Keratinocyte (primary cell): Measurements from ENCODE around the gene BORA. TPM values are rescaled to one million over a fixed set of nuclear protein-coding genes. Genes with fewer than 3 reads are reported as not detected.

Source experiments
- DNase-seq: peaks from one replicate; pipeline ENCODE4 v3.0.0-alpha.2; 2011; ENCODE audit warnings: low read depth, missing footprints, low spot score
- FAIRE-seq: peaks from 2 replicates; lab custom pipeline; 2011; peaks lifted over from hg19 to GRCh38; lab: Jason Lieb, UNC
- H2AFZ ChIP-seq: 2 replicates; pipeline ENCODE4 v1.6.0; 2012; ENCODE audit warnings: low read length, control low read depth, inconsistent platforms; ENCODE audit not compliant: control insufficient read depth
- H3K27ac ChIP-seq: 2 replicates; pipeline ENCODE4 v1.5.1; 2011; ENCODE audit warnings: low read length; ENCODE audit not compliant: control insufficient read depth, insufficient read depth
- H3K27me3 ChIP-seq: 3 replicates; pipeline ENCODE4 v1.6.0; 2011; ENCODE audit warnings: low read length; ENCODE audit not compliant: control insufficient read depth, insufficient read depth; ENCODE audit errors: extremely low read depth
- H3K36me3 ChIP-seq, 2 experiments: 2 replicates in 1 of 2; 3 replicates in 1 of 2; pipeline ENCODE4 v1.5.1; 2011; ENCODE audit warnings: low read length in 2 of 2, mild to moderate bottlenecking in 1 of 2; ENCODE audit not compliant: control insufficient read depth in 2 of 2, insufficient read depth in 2 of 2; ENCODE audit errors: extremely low read depth in 1 of 2
- H3K4me1 ChIP-seq: 3 replicates; pipeline ENCODE4 v1.5.1; 2011; ENCODE audit warnings: low read length; ENCODE audit not compliant: control insufficient read depth, insufficient read depth; ENCODE audit errors: extremely low read depth
- H3K4me2 ChIP-seq: 3 replicates; pipeline ENCODE4 v1.6.0; 2011; ENCODE audit warnings: low read depth, low read length; ENCODE audit not compliant: control insufficient read depth, insufficient read depth; ENCODE audit errors: extremely low read depth
- H3K4me3 ChIP-seq, 3 experiments: fragments of 200-600 bp in 1 of 3; sonication (generic) in 1 of 3; 2 replicates in 2 of 3; 3 replicates in 1 of 3; pipeline ENCODE4 v1.5.1; 2011 to 2016; ENCODE audit warnings: low read length in 3 of 3, mild to moderate bottlenecking in 3 of 3, control low read depth in 2 of 3, inconsistent platforms in 1 of 3, low read depth in 1 of 3, mixed read lengths in 1 of 3, mixed run types in 1 of 3, moderate library complexity in 1 of 3; ENCODE audit not compliant: control insufficient read depth in 2 of 3, insufficient read depth in 2 of 3; ENCODE audit errors: extremely low read depth in 1 of 3
- H3K79me2 ChIP-seq: 2 replicates; pipeline ENCODE4 v1.6.0; 2012; ENCODE audit warnings: low read length; ENCODE audit not compliant: control insufficient read depth, insufficient read depth
- H3K9ac ChIP-seq: 3 replicates; pipeline ENCODE4 v1.6.0; 2011; ENCODE audit warnings: low read length; ENCODE audit not compliant: control insufficient read depth, insufficient read depth; ENCODE audit errors: extremely low read depth
- H3K9me1 ChIP-seq: 3 replicates; pipeline ENCODE4 v1.6.0; 2011; ENCODE audit warnings: low read length; ENCODE audit not compliant: control insufficient read depth, insufficient read depth; ENCODE audit errors: extremely low read depth
- H3K9me3 ChIP-seq: 2 replicates; pipeline ENCODE4 v1.5.1; 2012; ENCODE audit warnings: low read depth, low read length; ENCODE audit not compliant: control insufficient read depth
- H4K20me1 ChIP-seq: 3 replicates; pipeline ENCODE4 v1.6.0; 2011; ENCODE audit warnings: low read length; ENCODE audit not compliant: control insufficient read depth, insufficient read depth; ENCODE audit errors: extremely low read depth
- CTCF ChIP-seq, 3 experiments: IDR thresholded peaks in 1 of 3; conservative IDR thresholded peaks in 1 of 3; optimal IDR thresholded peaks in 1 of 3; 2 replicates in 2 of 3; 3 replicates in 1 of 3; pipeline versions ENCODE3 to v1.5.1; 2011; ENCODE audit warnings: low read length in 3 of 3, mild to moderate bottlenecking in 3 of 3, moderate library complexity in 2 of 3, control low read depth in 1 of 3, inconsistent platforms in 1 of 3; ENCODE audit not compliant: insufficient read depth in 2 of 3; ENCODE audit errors: extremely low read depth in 1 of 3
- EZH2 ChIP-seq: IDR thresholded peaks from one replicate; pipeline ENCODE4 v1.6.1; 2012; ENCODE audit warnings: inconsistent platforms, mild to moderate bottlenecking, low read length, moderate library complexity
- dilution Hi-C: fragments of 300-500 bp; cut with MboI; formaldehyde crosslinking; loops from one replicate; pipeline ENCODE4 v1.7.0; 2020; ENCODE audit warnings: low sequenced_read_pairs; ENCODE audit not compliant: extremely low pct_ligation_motif_present
- polyA plus RNA-seq, 5 experiments: library from polyadenylated mRNA; depleted of rRNA in 3 of 5; stranded (reverse) in 3 of 5; stranded (forward) in 1 of 5; unstranded in 1 of 5; fragments of >200 nt; gene quantifications; 1 replicate in 1 of 5; 2 replicates in 3 of 5; 3 replicates in 1 of 5; pipeline versions ENCODE4 v1.2.1 to v1.2.3, GENCODE V29; 2011 to 2012; ENCODE audit warnings: missing spikeins in 2 of 5, low read depth in 1 of 5, low replicate concordance in 1 of 5

BORA gene
- polyA plus RNA-seq, 1 donor (not counting 4 experiments of a cell fraction or from before 2014, with no cell fraction given) = 8.3 TPM

- no peaks in the 10 kb centered on the region for H4K20me1 ChIP-seq
- no peak overlapping the region for H2AFZ ChIP-seq
- no peaks in the 10 kb centered on the region for H3K79me2 ChIP-seq
- no peak for FAIRE-seq
- dilution Hi-C loops = no loop called here
- H3K9me1 ChIP-seq = no peaks in the 10 kb centered on the region
- peaks cover 18 to 24% of the 10 kb centered on the region in 2 experiments for H3K36me3 ChIP-seq
- TF ChIP-seq CTCF (optimal IDR thresholded peaks at IDR 0.05 in 1 of 3, IDR thresholded peaks at IDR 0.05 in 1 of 3, conservative IDR thresholded peaks at IDR 0.05 in 1 of 3; ENCODE audit: extremely low read depth in 1 of 3, insufficient read depth in 2 of 3, low read length in 3 of 3) (no peak), EZH2 (no peak)
- no peaks in the 10 kb centered on the region for H3K4me1 ChIP-seq
- H3K4me3 ChIP-seq = no peak overlapping the region
- no peak for DNase-seq
- no peak overlapping the region for H3K27ac ChIP-seq
- no peaks in the 10 kb centered on the region for H3K9me3 ChIP-seq
- no peak overlapping the region for H3K9ac ChIP-seq
- H3K27me3 ChIP-seq = no peaks in the 10 kb centered on the region
- no peak overlapping the region for H3K4me2 ChIP-seq
Measured at GRCh38 chr13:72763411-72763810, 35.7 kb downstream of the BORA start.

GRCh38 chr13:72774019-72774418 is 46.3 kb downstream of the BORA start:
- TF ChIP-seq EZH2 (no peak), CTCF (optimal IDR thresholded peaks at IDR 0.05 in 1 of 3, IDR thresholded peaks at IDR 0.05 in 1 of 3, conservative IDR thresholded peaks at IDR 0.05 in 1 of 3; ENCODE audit: extremely low read depth in 1 of 3, insufficient read depth in 2 of 3, low read length in 3 of 3) (no peak)
- peak; percentile 35 for DNase-seq
- Histone ChIP-seq H3K4me1 (peaks cover 5% of the 10 kb centered on the region), H3K4me2 (no peak overlapping the region), H3K36me3 (peaks cover 20 to 51% of the 10 kb centered on the region in 2 experiments), H4K20me1 (no peaks in the 10 kb centered on the region), H3K9me3 (no peaks in the 10 kb centered on the region), H3K9me1 (no peaks in the 10 kb centered on the region), H3K79me2 (peaks cover 23% of the 10 kb centered on the region), H3K4me3 (no peak overlapping the region), H3K27me3 (no peaks in the 10 kb centered on the region), H3K9ac (no peak overlapping the region), H2AFZ (no peak overlapping the region), H3K27ac (peak overlapping the region; percentile 40)
- dilution Hi-C loops = no loop called here
- FAIRE-seq = no peak
